GM18951 (cell line): ENCODE results near the gene RASSF8.

Experiments
- POLR2A ChIP-seq: IDR thresholded peaks from 4 replicates; pipeline ENCODE4 v1.6.1; 2011; ENCODE audit warnings: mild to moderate bottlenecking; ENCODE audit not compliant: insufficient read length, insufficient read depth; ENCODE audit errors: extremely low read depth
- in situ Hi-C: fragments of 300-500 bp; cut with MboI; formaldehyde crosslinking; loops from one replicate; pipeline ENCODE4 v1.12.0; 2022; ENCODE audit warnings: low sequenced_read_pairs, mixed read lengths, inconsistent platforms; ENCODE audit not compliant: unreplicated experiment

The RASSF8 gene

GRCh38 chr12:26091822-26092221, 133.3 kb downstream of the RASSF8 start:
- TF ChIP-seq POLR2A, result no peak
- in situ Hi-C loops, result loop anchor here (25.0 kb wide), 2 partner anchors 545 to 795 kb away; no protein-coding TSS in a partner anchor

DNA sequence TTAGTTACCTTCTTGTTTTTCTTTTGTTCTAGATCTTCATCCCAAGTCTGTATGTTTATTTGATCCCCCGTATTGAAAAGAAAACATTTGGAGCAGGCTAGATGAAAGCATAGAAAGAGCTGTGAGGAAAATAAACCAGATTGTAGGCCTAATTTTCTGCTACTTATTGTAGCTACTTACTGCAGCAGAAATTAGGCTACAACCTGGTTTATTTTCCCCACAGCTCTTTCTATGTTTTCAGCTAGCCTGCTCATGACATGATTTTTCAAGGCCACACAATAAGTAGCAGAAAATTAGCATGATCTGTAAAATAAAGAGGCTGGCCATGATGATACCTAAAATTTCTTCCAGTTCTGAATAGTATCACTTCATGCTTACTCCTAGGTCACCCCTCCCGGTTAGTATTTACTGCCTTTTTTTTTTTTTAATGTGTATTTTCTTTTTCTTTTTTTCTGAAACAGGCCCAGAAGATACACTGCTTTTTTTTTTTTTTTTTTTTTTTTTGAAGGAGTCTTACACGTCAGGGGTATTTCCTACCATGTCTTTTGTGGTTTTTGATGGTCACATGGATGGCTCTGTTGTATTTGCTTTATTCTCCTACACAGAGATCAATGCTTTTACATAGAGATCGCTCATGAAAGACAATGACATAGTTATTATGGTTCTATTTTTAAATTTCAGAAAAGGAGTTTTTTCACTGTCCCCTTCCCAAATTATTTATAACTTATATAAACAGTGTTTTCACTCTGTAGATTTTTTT, 134.0 kb downstream of the RASSF8 start:
- TF ChIP-seq POLR2A, result no peak
- in situ Hi-C loops, result loop anchor here (25.0 kb wide), 2 partner anchors 545 to 795 kb away; no protein-coding TSS in a partner anchor

GRCh38 chr12:26095186-26095585, 136.7 kb downstream of the RASSF8 start:
- in situ Hi-C loops, result loop anchor here (25.0 kb wide), 2 partner anchors 542 to 792 kb away; no protein-coding TSS in a partner anchor
- TF ChIP-seq POLR2A, result no peak

- in situ Hi-C loops, result loop anchor here (25.0 kb wide), 2 partner anchors 541 to 791 kb away; no protein-coding TSS in a partner anchor
- TF ChIP-seq POLR2A, result no peak
These were observed 137.6 kb downstream of the RASSF8 start for GRCh38 chr12:26096036-26096435.

GRCh38 chr12:26097046-26097878, 138.8 kb downstream of the RASSF8 start:
- TF ChIP-seq POLR2A, result no peak
- in situ Hi-C loops, result loop anchor here (25.0 kb wide), 2 partner anchors 540 to 790 kb away; no protein-coding TSS in a partner anchor

GRCh38 chr12:26100666-26101349, 142.3 kb downstream of the RASSF8 start:
- no peak for TF ChIP-seq POLR2A
- in situ Hi-C loops, result no loop called here

- no peak for TF ChIP-seq POLR2A
- in situ Hi-C loops, result no loop called here
These were observed 142.9 kb downstream of the RASSF8 start for GRCh38 chr12:26101350-26101734.

DNA sequence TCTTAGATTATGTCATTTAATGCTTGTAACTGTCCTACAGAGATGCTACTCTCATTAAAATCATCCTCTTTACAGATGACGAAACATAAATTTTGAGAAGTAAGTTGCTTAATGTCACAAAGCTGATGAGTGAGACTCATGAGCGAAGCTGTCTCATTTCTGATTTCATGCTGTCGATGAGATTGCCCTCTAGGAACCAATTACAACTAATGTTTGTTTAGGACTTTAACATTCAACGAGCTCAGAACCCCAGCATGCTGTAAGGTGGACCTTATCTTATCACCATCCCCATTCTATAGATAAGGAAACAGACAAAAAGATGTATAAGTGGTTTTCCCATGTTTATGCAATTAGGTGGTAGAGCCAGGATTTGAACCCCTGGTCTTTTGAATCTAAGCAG, 143.3 kb downstream of the RASSF8 start:
- in situ Hi-C loops, result no loop called here
- TF ChIP-seq POLR2A, result no peak

- in situ Hi-C loops, result no loop called here
- TF ChIP-seq POLR2A, result no peak
These were observed 144.5 kb downstream of the RASSF8 start for GRCh38 chr12:26102953-26103352.

- in situ Hi-C loops, result no loop called here
- no peak for TF ChIP-seq POLR2A
These were observed 147.9 kb downstream of the RASSF8 start for GRCh38 chr12:26106347-26106746.

- no peak for TF ChIP-seq POLR2A
- in situ Hi-C loops, result no loop called here
These were observed 150.4 kb downstream of the RASSF8 start for GRCh38 chr12:26108915-26109314.

GRCh38 chr12:26109343-26109881, 150.9 kb downstream of the RASSF8 start:
- no peak for TF ChIP-seq POLR2A
- in situ Hi-C loops, result no loop called here

GRCh38 chr12:26112232-26112631, 153.8 kb downstream of the RASSF8 start:
- no peak for TF ChIP-seq POLR2A
- in situ Hi-C loops, result no loop called here

DNA sequence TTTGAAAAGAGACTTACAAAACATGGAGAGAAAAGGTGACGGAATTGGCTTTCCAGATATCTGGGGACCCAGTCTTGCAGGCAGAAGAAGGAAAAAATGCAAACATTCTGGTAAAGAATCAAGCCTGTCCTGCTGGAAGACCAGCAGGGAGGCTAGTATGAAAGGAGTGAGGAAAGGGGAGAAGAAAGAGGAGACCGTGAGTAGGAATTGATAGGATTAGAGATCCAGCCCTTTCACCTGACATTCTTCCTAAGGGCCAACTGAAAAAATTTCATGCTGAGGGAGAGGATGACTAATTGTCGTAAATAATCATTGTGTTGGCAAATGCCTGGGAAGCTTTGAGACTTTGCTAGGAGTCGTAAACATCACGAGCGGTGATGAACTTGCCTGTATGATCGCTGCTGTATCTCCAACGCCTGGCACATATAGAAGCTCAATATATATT, 154.2 kb downstream of the RASSF8 start:
- TF ChIP-seq POLR2A, result no peak
- in situ Hi-C loops, result no loop called here
